K562 (cell line): Measurements from ENCODE around the gene PRPS1L1. TPM values are rescaled to one million over a fixed set of nuclear protein-coding genes. Genes with fewer than 3 reads are reported as not detected.

Experiments
- ATAC-seq: fragments of 200-7000 bp; cut with Tn5 transposase; 3 replicates; pipeline ENCODE4 v1.9.1; 2020; ENCODE audit warnings: moderate library complexity
- BruUV-seq: library from RNA; stranded (reverse); fragments of 400-500 nt; replicated peaks from 2 replicates; lab custom pipeline; 2021; lab: Mats Ljungman, UMichigan
- CTCF ChIA-PET: fragments of 300-600 bp; formaldehyde crosslinking; extraction: SDS; loops from one replicate; lab custom pipeline; 2021; ENCODE audit warnings: low intra/inter-chr PET ratio; lab: Yijun Ruan, JAX
- POLR2A ChIA-PET: fragments of 300-600, 350-650 bp; sonication (Branson Sonifier 250); formaldehyde crosslinking; extraction: SDS; loops from one replicate; lab custom pipeline; 2021; ENCODE audit warnings: antibody characterized with exemption, inconsistent platforms; lab: Yijun Ruan, JAX
- DNase-seq, 4 experiments: peaks; one replicate each; pipeline versions ENCODE4 v3.0.0 to v3.0.0-alpha.2; 2011 to 2018; ENCODE audit warnings: low spot score in 3 of 4, mixed read lengths in 3 of 4; ENCODE audit errors: extremely low read depth in 1 of 4
- FAIRE-seq: peaks from 2 replicates; lab custom pipeline; 2011; peaks lifted over from hg19 to GRCh38; lab: Jason Lieb, UNC
- H2AFZ ChIP-seq: 2 replicates; pipeline ENCODE4 v1.6.0; 2011; ENCODE audit warnings: low read depth, low read length, control low read depth, inconsistent platforms
- H3K27ac ChIP-seq: fragments of 200-600 bp; 3 replicates; pipeline ENCODE4 v1.8.0; 2011; ENCODE audit warnings: low read depth, mild to moderate bottlenecking, control low read depth, inconsistent platforms, low read length, moderate library complexity, mixed read lengths; ENCODE audit errors: extremely low read depth
- H3K27me3 ChIP-seq, 2 experiments: fragments of 300-600 bp in 1 of 2; 2 replicates in 1 of 2; 3 replicates in 1 of 2; pipeline versions ENCODE4 v1.6.0 to v1.8.0; 2011; ENCODE audit warnings: inconsistent platforms in 2 of 2, low read length in 2 of 2, mild to moderate bottlenecking in 1 of 2, mixed read lengths in 1 of 2, moderate library complexity in 1 of 2; ENCODE audit not compliant: control insufficient read depth in 2 of 2, insufficient read depth in 2 of 2
- H3K36me3 ChIP-seq: fragments of 300-600 bp; 3 replicates; pipeline ENCODE4 v1.8.0; 2011; ENCODE audit warnings: mild to moderate bottlenecking, low read length, inconsistent platforms; ENCODE audit not compliant: control insufficient read depth, insufficient read depth
- H3K4me1 ChIP-seq, 2 experiments: fragments of 200-600 bp in 1 of 2; replicated peaks in 1 of 2; 2 replicates in 1 of 2; 3 replicates in 1 of 2; pipeline versions ENCODE4 v1.5.1 to v1.8.0; 2011; ENCODE audit warnings: inconsistent platforms in 2 of 2, low read length in 2 of 2, mild to moderate bottlenecking in 1 of 2, mixed read lengths in 1 of 2, moderate library complexity in 1 of 2; ENCODE audit not compliant: control insufficient read depth in 2 of 2, insufficient read depth in 2 of 2
- H3K4me2 ChIP-seq: 2 replicates; pipeline ENCODE4 v1.6.1; 2011; ENCODE audit warnings: low read length, control low read depth, inconsistent platforms, mixed read lengths; ENCODE audit not compliant: insufficient read depth
- H3K4me3 ChIP-seq: fragments of 200-600 bp; sonication (generic), shearing (Covaris generic); 2 replicates; pipeline ENCODE4 v1.5.1; 2016; ENCODE audit warnings: control low read depth, inconsistent platforms
- H3K79me2 ChIP-seq: fragments of 200-600 bp; 3 replicates; pipeline ENCODE4 v1.8.0; 2011; ENCODE audit warnings: low read length, inconsistent platforms; ENCODE audit not compliant: control insufficient read depth, insufficient read depth
- H3K9ac ChIP-seq, 2 experiments: 2 replicates each; pipeline versions ENCODE4 v1.6.0 to v1.6.1; 2011; ENCODE audit warnings: low read depth in 2 of 2, low read length in 2 of 2, control low read depth in 1 of 2, inconsistent platforms in 1 of 2, mild to moderate bottlenecking in 1 of 2, mixed read lengths in 1 of 2; ENCODE audit not compliant: insufficient read depth in 1 of 2
- H3K9me1 ChIP-seq: one replicate; pipeline ENCODE4 v1.6.0; 2011; ENCODE audit warnings: inconsistent platforms, mild to moderate bottlenecking, low read length, moderate library complexity; ENCODE audit not compliant: control insufficient read depth, insufficient read depth
- H3K9me3 ChIP-seq: replicated peaks from 2 replicates; pipeline ENCODE4 v1.5.1; 2011; ENCODE audit warnings: low read depth, low read length, inconsistent platforms; ENCODE audit not compliant: control insufficient read depth, insufficient read depth
- H4K20me1 ChIP-seq: replicated peaks from 2 replicates; pipeline ENCODE4 v1.6.1; 2011; ENCODE audit warnings: low read length, inconsistent platforms, mixed read lengths; ENCODE audit not compliant: control insufficient read depth, insufficient read depth
- CBX8 ChIP-seq: fragments of 200-600 bp; sonication (generic); IDR thresholded peaks from 2 replicates; pipeline ENCODE4 v1.6.1; 2012; ENCODE audit warnings: borderline replicate concordance, mixed run types, low read depth, mild to moderate bottlenecking, moderate library complexity, mixed read lengths, low read length, control low read depth, inconsistent platforms; ENCODE audit not compliant: poor library complexity, severe bottlenecking; ENCODE audit errors: extremely low read depth
- ZC3H8 ChIP-seq: fragments of 450-650 bp; IDR thresholded peaks from 2 replicates; pipeline ENCODE4 v1.6.1; 2017
- ZNF197 ChIP-seq: fragments of 200-800 bp; sonication (Bioruptor generic); IDR thresholded peaks from 2 replicates; pipeline ENCODE4 v1.6.1; 2016; ENCODE audit warnings: low read depth, missing genetic modification characterization, missing compliant biosample characterization
- WGBS: fragments of 100-300 bp; shearing (Covaris generic); methylation state at CpG from one replicate; pipeline ENCODE4 v1.1.6; 2016; ENCODE audit warnings: low coverage, mixed read lengths; ENCODE audit not compliant: insufficient coverage; ENCODE audit errors: missing lambda C conversion rate; 5-methylcytosine and 5-hydroxymethylcytosine counted together
- in situ Hi-C: fragments of 300-500 bp; cut with MboI; formaldehyde crosslinking; loops from 4 replicates; pipeline ENCODE4 v1.15.0; 2018; ENCODE audit warnings: inconsistent platforms, mixed read lengths
- intact Hi-C: fragments of 100-400 bp; cut with micrococcal nuclease; formaldehyde crosslinking; loops from 2 replicates; pipeline ENCODE4 v1.14.2; 2022
- polyA plus RNA-seq, 8 experiments: library from polyadenylated mRNA; depleted of rRNA in 4 of 8; stranded (reverse) in 5 of 8; unstranded in 3 of 8; fragments of >200 nt; fragmentation: Nextera tagmentation in 2 of 8; fragmentation: Illumina TruSeq in 1 of 8; extraction: Ambion mirVana in 2 of 8; extraction: Trizol in 1 of 8; gene quantifications; 2 replicates each; pipeline versions ENCODE4 v1.2.1 to v1.2.3, GENCODE V29; 2011 to 2014; ENCODE audit warnings: inconsistent platforms in 1 of 8, missing spikeins in 1 of 8
- total RNA-seq, 7 experiments: library from RNA; depleted of rRNA in 6 of 7; stranded (reverse); fragments of >200 nt in 6 of 7; fragmentation: Illumina TruSeq in 2 of 7; extraction: Trizol in 2 of 7; gene quantifications; 2 replicates each; pipeline versions ENCODE4 v1.2.1 to v1.2.3, GENCODE V29; 2011 to 2021; ENCODE audit warnings: low replicate concordance in 1 of 7
- TF ChIP-seq, protein P1 (sequence below): fragments of 450-650 bp; IDR thresholded peaks from 2 replicates; pipeline ENCODE4 v1.6.1; 2017; ENCODE audit warnings: antibody characterized with exemption, mild to moderate bottlenecking
- TF ChIP-seq, protein P2 (sequence below): fragments of 450-650 bp; IDR thresholded peaks from 2 replicates; pipeline ENCODE4 v1.6.1; 2016; ENCODE audit warnings: mild to moderate bottlenecking

The PRPS1L1 gene
- total and polyA plus RNA-seq, 9 of the 15 experiments (the other 6 are each of a cell fraction or from before 2014, with no cell fraction given), result 0.07 to 0.10 (median 0.08) TPM; not detected in 6

DNA sequence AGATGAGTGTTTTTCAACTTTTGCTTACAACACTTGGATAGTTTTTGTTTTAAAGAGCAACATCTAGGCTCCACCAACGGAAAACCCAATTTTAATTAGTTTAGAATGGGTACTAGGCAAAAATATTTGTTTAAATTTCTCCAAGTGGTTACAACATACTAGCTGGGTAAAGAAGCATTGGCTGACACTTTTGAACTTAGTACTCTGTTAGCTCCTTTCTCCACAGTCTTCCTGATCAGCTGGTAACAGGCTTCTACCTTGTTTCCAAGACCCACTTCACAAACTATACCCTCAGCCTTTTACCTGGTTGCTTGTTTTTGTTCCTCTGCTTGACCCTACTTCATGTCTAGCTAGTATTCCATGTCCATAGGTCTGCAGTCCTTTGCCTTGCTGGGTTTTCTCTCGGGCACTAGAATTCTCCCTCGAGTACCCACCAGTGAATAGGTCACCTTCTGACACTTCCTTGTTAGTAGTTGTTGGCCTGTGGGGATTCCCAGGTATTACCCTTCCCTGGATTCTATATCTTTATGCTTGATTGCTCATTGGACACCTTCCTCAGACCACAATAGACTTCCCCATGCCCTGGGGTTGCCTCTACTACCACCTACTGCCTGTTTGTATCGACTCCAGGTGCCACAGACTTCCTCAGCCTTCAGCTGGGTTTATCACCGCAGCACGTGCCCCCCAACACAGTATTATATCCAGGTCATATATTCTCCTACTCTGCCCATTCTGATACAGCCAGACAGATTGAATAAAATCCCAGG, 42.0 kb downstream of the PRPS1L1 start:
- ATAC-seq (no peak; the same call in 2 of the 3 replicates), DNase-seq (no peak), FAIRE-seq (no peak)
- H3K27ac ChIP-seq, result no peak overlapping the region
- no TSS peak for BruUV-seq
- WGBS, result 10% methylated on average over 6 of the region's 6 CpGs
- H3K79me2 ChIP-seq, result no peaks in the 10 kb centered on the region
- no peaks in the 10 kb centered on the region for H4K20me1 ChIP-seq
- TF ChIP-seq, protein P1, sequence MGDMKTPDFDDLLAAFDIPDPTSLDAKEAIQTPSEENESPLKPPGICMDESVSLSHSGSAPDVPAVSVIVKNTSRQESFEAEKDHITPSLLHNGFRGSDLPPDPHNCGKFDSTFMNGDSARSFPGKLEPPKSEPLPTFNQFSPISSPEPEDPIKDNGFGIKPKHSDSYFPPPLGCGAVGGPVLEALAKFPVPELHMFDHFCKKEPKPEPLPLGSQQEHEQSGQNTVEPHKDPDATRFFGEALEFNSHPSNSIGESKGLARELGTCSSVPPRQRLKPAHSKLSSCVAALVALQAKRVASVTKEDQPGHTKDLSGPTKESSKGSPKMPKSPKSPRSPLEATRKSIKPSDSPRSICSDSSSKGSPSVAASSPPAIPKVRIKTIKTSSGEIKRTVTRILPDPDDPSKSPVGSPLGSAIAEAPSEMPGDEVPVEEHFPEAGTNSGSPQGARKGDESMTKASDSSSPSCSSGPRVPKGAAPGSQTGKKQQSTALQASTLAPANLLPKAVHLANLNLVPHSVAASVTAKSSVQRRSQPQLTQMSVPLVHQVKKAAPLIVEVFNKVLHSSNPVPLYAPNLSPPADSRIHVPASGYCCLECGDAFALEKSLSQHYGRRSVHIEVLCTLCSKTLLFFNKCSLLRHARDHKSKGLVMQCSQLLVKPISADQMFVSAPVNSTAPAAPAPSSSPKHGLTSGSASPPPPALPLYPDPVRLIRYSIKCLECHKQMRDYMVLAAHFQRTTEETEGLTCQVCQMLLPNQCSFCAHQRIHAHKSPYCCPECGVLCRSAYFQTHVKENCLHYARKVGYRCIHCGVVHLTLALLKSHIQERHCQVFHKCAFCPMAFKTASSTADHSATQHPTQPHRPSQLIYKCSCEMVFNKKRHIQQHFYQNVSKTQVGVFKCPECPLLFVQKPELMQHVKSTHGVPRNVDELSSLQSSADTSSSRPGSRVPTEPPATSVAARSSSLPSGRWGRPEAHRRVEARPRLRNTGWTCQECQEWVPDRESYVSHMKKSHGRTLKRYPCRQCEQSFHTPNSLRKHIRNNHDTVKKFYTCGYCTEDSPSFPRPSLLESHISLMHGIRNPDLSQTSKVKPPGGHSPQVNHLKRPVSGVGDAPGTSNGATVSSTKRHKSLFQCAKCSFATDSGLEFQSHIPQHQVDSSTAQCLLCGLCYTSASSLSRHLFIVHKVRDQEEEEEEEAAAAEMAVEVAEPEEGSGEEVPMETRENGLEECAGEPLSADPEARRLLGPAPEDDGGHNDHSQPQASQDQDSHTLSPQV, result no peak
- TF ChIP-seq ZNF197 (no peak), CBX8 (no peak), ZC3H8 (no peak)
- TF ChIP-seq, protein P2, sequence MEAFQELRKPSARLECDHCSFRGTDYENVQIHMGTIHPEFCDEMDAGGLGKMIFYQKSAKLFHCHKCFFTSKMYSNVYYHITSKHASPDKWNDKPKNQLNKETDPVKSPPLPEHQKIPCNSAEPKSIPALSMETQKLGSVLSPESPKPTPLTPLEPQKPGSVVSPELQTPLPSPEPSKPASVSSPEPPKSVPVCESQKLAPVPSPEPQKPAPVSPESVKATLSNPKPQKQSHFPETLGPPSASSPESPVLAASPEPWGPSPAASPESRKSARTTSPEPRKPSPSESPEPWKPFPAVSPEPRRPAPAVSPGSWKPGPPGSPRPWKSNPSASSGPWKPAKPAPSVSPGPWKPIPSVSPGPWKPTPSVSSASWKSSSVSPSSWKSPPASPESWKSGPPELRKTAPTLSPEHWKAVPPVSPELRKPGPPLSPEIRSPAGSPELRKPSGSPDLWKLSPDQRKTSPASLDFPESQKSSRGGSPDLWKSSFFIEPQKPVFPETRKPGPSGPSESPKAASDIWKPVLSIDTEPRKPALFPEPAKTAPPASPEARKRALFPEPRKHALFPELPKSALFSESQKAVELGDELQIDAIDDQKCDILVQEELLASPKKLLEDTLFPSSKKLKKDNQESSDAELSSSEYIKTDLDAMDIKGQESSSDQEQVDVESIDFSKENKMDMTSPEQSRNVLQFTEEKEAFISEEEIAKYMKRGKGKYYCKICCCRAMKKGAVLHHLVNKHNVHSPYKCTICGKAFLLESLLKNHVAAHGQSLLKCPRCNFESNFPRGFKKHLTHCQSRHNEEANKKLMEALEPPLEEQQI, result no peak
- no peak overlapping the region for H3K4me2 ChIP-seq
- H3K9ac ChIP-seq, result no peak overlapping the region
- H3K9me3 ChIP-seq, result no peaks in the 10 kb centered on the region
- POLR2A ChIA-PET, result no interaction called here
- H3K9me1 ChIP-seq, result no peaks in the 10 kb centered on the region
- H3K4me1 ChIP-seq, result 0 out of 5 replicates have a peak, but pooled peaks cover 0 to 4% of the 10 kb centered on the region in 2 experiments
- CTCF ChIA-PET, result no interaction called here
- intact Hi-C loops (no loop called here), in situ Hi-C loops (no loop called here)
- H3K36me3 ChIP-seq, result no peaks in the 10 kb centered on the region
- H3K4me3 ChIP-seq, result no peak overlapping the region
- H3K27me3 ChIP-seq, result 0 out of 5 replicates have a peak, but pooled peaks cover 0 to 2% of the 10 kb centered on the region in 2 experiments
- peak overlapping the region; percentile 20; the same call in 1 of the 2 replicates for H2AFZ ChIP-seq
